ENCODE measurements around the gene CRYBB1. TPM values are rescaled to one million over a fixed set of nuclear protein-coding genes. Genes with fewer than 3 reads are reported as not detected.
"Not testable (repeated sequence)": the region's sequence is repeated elsewhere in the genome, so short reads cannot be mapped to it uniquely, and the experiment has no call there.

CRYBB1 gene
- total RNA-seq, 4 donors from 2014 or later: 0.42 TPM; not detected in 3

- TF ChIP-seq CTCF (IDR thresholded peaks at IDR 0.05): no peak
- WGBS, 2 donors: 52 to 65% methylated on average over 5 of the region's 5 CpGs
- no peak for DNase-seq (ENCODE audit: low spot score in 2 of 2)
Measured at GRCh38 chr22:26615149-26615548, 2.7 kb downstream of the CRYBB1 start.

GRCh38 chr22:26614322-26614721 lies 3.5 kb downstream of the CRYBB1 start:
- TF ChIP-seq CTCF (IDR thresholded peaks at IDR 0.05): no peak
- TF ChIP-seq POLR2A (IDR thresholded peaks at IDR 0.05): no peak
- intact Hi-C loops (cut with DNase I; ENCODE audit: low total_unique reads): no loop called here
- no peak for DNase-seq (ENCODE audit: low spot score in 2 of 2)
- WGBS, 2 donors: 56 to 60% methylated on average over 14 of the region's 14 CpGs
- H3K4me3 ChIP-seq (ENCODE audit: low read depth, poor library complexity, severe bottlenecking): no peak overlapping the region

More at GRCh38 chr22:26615149-26615548, 2.7 kb downstream of the CRYBB1 start:
- no peak overlapping the region for H3K4me3 ChIP-seq (ENCODE audit: low read depth, poor library complexity, severe bottlenecking)
- intact Hi-C loops (cut with DNase I; ENCODE audit: low total_unique reads): no loop called here

- H3K4me3 ChIP-seq (ENCODE audit: low read depth, poor library complexity, severe bottlenecking); intact Hi-C loops (cut with DNase I; ENCODE audit: low total_unique reads); DNase-seq (ENCODE audit: low spot score in 2 of 2): not testable (repeated sequence)
- 29 to 42% methylated on average over 10 of the region's 10 CpGs for WGBS, 2 donors
Measured at GRCh38 chr22:26613753-26614152, 4.1 kb downstream of the CRYBB1 start.

- intact Hi-C loops (cut with DNase I; ENCODE audit: low total_unique reads): no loop called here
- DNase-seq (ENCODE audit: low spot score in 2 of 2): no peak
- WGBS, 2 donors: 82 to 88% methylated on average over 4 of the region's 4 CpGs
- H3K4me3 ChIP-seq (ENCODE audit: low read depth, poor library complexity, severe bottlenecking): no peak overlapping the region
- TF ChIP-seq POLR2A (IDR thresholded peaks at IDR 0.05): no peak
- TF ChIP-seq CTCF (IDR thresholded peaks at IDR 0.05): no peak
Measured at GRCh38 chr22:26612652-26613051, 5.2 kb downstream of the CRYBB1 start.

- WGBS, 2 donors: 38 to 45% methylated on average over 2 of the region's 2 CpGs
- DNase-seq (ENCODE audit: low spot score in 2 of 2): no peak
Measured at GRCh38 chr22:26610996-26611395, 6.8 kb downstream of the CRYBB1 start.

More at GRCh38 chr22:26610996-26611395, 6.8 kb downstream of the CRYBB1 start:
- intact Hi-C loops (cut with DNase I; ENCODE audit: low total_unique reads): no loop called here
- no peak overlapping the region for H3K4me3 ChIP-seq (ENCODE audit: low read depth, poor library complexity, severe bottlenecking)
- TF ChIP-seq CTCF (IDR thresholded peaks at IDR 0.05) (no peak), POLR2A (IDR thresholded peaks at IDR 0.05) (no peak)
